HG03439 (cell line): ENCODE measurements around the gene CPM.

Source experiments
- ATAC-seq: cut with Tn5 transposase; IDR thresholded peaks from one replicate; pipeline ENCODE4 v1.9.1; 2021; ENCODE audit warnings: mild to moderate bottlenecking, moderate library complexity; ENCODE audit not compliant: unreplicated experiment

Gene CPM

DNA sequence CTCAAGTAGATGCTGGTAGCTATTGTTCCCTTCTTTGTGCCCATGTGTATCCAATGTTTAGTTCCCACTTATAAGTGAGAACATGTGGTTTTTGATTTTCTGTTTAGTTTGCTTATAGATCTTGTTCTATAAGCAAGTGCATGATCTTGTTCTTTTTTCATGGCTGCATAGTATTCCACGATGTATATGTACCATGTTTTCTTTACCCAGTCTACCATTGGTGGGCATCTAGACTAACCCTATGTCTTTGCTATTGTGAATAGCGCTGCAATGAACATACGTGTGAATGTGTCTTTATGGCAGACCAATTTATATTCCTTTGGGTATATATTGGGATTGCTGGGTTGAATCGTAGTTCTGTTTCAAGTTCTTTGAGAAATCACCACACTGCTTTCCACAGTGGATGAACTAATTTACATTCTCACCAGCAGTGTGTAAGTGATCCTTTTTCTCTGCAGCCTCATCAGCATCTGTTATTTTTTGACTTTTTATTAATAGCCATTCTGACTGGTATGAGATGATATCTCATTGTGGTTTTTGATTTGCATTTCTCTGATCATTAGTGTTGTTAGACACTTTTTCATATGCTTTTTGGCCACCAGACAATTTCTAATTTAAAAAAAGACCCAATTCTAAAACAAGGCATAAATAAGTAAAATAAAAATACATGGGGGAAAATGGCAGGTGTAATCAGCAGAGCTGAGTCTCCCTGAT lies 50.6 kb downstream of the CPM start:
- ATAC-seq = no peak

DNA sequence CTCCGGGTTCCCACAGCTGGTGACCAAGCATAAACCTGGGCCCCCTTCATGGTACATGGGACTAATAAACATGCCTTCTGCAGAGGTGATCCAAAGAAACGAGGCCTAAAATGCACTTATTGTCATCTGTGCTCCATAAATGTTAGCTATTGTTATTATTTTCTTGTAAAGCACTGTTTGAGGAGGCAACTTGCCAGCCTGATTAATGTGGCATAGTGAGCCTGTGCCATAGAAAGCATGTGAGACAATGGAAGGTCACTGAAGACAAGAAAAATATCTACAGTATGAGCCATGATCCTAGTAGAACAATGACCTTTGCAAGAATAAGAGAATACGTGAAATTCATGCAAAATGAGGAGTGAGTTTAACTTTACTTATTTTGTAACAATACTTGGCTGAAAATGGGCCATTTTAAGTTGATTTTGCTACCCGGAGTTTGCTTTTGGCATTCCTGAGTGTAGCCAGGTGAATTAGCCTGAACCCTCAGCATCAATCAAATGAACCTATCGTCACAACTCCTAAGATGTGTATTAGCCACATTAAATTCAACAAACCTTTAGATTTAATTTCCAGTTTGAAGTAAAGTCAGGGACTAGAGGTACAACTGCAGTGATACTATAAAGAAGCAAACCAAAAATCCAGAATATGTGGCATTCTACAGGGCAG lies 52.2 kb downstream of the CPM start:
- no peak for ATAC-seq

DNA sequence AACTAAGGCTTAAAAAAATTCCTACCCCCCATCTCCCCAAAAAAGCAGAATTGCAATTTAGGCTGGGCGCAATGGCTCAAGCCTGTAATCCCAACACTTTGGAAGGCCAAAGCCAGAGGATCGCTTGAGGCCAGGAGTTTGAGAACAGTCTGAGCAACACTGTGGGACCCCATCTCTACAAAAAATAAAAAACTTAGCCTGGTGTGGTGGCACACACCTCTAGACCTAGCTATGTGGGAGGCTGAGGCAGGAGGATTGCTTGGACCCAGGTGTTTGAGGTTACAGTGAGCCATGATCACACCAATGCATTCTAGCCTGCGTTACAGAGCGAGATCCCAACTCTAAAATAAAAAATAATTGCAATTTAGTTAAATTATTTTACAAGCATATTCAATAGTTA lies 54.1 kb downstream of the CPM start:
- no peak for ATAC-seq

DNA sequence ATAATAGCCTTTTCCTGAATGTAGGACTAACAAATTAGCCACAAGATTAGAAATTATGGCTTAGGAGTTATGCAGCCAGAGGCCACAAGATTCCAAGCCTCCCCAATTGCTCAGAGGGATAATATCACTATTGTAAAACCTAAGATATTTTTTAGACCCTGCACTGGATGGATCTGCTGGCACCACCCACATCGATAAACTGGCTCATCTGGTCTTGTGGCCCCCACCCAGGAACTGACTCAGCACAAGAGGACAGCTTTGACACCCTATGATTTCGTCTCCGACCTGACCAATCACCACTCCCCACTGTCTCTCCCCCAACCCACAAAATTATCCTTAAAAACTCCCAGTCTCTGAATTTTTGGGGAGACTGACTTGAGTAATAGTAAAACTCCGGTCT lies 54.7 kb downstream of the CPM start:
- ATAC-seq = no peak

DNA sequence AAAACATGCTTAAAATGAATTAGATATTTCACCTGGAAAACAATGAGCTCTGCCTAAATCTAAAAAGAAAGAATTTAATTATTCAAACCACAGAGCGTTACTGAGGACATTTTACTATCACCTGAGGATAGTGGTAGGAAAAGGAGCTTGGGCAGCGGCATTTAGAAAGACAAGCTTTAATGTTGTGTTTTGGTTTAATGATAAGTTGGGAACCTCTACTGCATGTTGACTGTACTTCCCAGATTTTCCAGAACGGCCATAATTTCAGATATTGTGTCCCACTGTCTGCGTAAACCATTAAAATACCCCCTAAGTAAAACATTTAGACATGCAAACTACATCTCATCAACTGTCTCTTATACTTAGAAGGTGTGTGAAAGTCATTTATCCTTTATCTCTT lies 55.4 kb downstream of the CPM start:
- no peak for ATAC-seq

DNA sequence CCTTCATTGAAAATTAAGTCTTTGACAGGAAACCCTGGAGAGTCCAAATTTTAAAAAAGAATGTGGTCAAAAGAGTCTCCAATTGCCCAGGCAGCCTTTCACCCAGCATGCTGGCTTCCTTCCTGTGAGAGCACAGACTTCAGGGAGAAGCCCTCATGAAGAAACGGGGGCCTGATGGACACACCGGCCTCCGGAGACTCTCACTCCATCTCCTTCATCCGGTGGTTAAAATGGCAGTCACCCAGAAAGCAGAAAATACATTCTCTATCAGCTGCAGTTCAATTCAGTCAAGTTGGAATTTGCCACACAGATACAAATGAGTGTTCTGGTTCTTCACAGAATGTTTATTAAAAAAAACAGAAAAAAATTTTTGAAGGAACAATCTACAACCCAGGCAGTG lies 56.5 kb downstream of the CPM start:
- ATAC-seq = no peak

DNA sequence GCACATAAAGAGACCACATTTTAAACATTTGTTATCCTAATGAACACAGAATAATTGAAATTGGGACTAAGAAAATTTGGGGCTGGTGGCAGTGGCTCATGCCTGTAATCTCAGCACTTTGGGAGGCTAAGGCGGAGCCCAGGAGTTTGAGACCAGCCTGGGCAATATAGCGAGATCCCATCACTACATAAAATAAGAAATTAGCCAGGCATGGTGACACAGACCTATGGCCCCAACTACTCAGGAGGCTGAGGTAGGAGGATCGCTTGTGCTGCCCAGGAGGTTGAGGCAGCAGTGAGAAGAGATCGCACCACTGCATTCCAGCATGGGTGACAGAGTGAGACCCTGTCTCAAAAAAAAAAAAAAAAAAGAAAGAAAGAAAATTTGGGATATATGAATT lies 59.7 kb downstream of the CPM start:
- ATAC-seq = no peak

DNA sequence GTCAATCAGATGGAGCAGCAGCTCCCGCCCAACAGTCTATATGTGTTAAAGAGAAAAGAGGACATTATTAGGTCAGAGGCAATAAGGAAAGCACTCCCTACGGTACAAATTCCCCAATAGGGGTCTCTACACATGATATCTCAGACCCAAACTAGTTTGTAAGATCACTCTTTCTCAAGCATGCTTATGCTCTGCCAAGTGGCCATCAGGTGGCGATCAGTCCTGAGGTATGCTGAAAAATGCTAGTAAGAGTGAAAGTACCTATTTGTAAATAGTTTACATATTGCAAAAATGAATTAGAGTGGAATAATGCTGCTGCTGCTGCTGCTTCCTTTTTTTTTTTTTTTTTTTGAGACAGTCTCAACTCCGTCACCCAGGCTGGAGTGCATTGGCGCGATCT lies 61.0 kb downstream of the CPM start:
- ATAC-seq = no peak

DNA sequence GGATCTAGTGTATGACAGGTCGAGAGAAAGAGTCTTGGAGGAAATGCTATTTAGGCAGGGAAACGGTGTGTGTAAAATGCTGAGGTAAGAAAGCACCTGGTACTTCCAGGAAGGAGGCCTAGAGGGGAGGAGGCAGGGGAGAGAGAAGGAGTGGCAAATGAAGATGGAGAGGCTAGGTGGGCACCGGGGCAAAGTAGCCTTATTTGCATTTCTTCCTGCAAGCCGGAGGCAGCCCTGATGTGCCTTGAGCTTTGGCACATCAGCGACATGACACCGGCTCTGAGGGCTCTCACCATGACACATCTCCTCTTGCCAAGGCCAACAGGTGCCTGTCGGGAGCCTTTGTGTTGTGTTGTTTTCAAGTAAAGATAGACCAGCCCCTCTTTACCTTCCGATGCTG lies 61.6 kb downstream of the CPM start:
- ATAC-seq = no peak

DNA sequence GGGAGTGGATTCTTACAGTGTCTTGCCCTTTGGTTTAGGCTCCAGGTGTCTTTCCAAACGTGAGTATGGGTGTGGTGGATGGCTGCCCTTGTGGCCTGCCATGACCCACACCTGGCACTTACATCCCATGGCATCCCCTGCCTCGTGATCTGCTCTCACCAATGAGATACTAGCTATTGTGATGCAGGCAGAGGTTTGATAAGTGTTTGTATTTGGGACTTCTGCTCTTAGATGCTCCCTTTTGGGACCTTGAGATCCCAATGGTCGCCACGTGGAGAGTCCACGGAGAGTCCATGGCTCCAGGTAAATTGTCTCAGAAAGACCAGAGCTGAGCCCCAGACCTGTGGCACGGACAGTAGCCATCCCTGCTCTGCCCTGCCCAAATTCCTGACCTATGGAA lies 62.5 kb downstream of the CPM start:
- ATAC-seq = no peak

DNA sequence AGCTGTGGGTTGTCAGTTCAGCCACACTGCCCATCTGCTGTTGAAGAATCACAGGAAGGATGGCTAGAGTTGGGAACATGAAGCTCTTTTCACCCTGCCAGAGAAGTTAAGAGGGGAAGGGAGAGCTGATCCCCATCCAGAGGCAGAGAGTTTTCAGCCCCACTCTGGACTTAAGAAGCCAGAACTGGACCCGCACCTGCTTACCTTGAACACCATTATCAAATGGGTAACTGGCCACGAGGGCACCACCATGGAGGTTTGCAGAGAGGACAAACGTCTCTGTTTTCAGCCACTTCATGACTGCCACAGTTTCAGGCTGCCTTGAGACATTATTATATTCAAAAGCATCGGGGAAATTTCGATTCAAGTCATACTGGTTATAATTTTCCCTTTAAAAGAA lies 63.0 kb downstream of the CPM start:
- no peak for ATAC-seq

DNA sequence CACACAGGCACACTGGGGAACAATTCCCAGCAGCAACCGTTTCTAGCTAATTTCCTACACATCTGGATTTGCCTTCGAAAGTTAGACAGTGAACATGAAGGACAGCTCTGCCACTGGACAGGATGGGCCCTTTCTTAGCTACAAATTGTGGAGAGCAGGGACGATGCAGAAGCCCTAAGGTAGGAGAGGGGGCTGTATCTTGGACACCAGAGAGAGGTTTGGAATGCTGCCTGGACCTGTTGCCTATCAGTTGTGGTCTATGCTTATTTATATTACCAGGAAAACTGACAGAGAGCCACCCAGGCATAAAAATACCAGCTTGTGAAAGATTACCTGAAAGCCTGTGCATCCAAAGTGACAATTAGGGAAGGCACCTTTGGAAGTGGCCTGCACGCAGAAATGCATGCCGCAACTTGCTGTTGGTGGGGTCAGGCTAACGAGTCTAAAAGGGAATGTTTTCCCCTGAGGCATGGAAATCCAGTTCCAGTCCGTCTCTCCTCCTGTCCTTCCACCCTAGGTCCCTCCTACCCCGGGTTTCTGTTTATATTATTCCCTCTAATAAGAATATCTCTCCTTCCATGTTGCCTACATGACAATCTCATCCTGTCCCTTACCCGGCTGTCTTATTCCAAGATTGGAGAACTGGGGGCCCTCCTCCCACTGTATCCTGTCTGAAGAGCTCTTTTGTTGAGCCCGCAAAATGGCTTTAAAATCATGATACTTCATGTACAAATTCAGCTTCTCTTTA lies 64.8 kb downstream of the CPM start:
- no peak for ATAC-seq

DNA sequence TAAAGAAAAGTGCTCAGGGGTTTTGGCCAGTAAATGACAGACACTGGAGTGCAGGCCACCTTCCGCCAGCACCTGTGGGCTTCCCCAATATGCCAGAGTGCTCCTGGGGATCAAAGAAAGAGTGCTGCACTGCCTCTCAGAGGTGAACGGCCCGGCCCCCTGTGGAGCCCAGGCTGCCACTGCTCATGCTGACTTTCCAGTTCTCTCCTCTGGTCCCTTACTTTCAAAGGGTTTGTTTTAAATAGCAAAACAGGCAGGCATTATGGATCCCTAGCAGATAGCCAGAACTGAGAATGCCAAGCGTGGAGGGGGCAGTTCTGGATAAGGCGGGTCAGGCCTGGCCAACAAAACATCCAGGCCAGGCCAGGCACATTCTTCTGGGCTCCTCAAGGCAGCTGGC lies 65.4 kb downstream of the CPM start:
- ATAC-seq = no peak

DNA sequence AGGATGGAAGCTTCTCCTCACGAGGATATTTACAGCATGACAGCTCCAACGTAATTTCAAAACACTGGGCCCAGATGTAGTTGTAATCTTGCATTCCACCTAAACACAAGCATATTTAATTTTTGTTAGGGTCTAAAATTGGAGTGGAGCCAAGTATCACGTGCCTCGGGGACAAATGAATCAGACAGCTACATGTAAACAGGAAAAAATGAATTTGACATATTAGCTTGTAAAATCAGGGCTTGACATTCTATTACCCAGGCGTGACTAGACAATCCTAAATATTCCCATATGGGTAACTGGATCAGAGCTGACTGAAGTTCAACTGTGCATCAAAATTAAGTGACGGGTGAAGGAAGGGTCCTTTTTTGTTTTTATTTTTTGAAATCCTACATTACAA lies 66.0 kb downstream of the CPM start:
- ATAC-seq = no peak

DNA sequence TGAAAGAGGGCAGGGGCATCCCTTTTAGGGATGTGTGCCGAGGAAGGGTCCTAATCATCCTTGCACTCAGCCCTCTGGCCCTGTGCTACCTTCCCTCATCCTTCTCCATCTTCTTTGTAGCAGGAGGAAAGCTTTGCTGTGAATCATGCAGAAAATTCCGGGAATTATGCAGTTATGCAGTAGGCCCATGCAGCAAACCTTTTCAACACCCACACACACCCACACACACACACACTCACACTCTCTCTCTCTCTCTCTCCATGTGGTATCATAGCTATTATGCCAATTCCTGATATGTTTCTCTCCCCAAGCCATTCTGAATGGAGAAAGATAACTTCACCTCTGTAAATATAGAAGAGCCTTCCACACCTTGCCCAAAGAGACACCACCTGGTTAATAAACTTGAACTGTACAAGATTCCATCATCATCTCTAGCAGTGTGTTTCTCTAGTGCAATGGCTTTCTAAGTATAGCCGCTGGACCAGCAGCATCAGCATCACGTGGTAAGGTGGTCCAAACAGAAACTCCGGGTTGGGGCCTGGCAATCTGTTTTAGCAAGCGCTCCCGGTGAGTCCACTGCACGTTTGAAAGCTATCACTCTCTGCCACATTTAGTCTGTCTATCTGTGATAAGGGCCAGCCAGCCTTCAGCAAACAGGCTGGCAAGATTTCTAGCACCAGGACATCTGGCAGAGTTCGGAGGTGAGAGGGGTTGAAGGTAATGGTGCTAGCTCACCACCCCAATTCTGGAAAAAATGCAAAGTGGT lies 67.4 kb downstream of the CPM start:
- no peak for ATAC-seq

DNA sequence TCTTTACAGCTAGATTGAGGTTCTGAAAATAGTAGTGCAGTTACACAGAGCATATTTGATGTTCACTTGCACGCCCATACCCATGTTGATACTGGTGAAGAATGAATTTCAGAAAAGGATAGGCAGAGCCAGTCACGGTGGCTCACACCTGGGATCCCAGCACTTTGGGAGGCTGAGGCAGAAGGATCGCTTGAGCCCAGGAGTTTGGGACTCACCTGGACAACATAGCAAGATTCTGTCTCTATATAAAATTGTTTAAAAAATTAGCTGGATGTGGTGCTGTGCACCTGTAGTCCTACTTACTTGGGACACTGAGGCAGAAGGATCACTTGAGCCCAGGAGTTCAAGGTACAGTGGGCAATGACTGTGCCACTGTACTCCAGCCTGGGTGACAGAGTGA lies 68.4 kb downstream of the CPM start:
- no peak for ATAC-seq

DNA sequence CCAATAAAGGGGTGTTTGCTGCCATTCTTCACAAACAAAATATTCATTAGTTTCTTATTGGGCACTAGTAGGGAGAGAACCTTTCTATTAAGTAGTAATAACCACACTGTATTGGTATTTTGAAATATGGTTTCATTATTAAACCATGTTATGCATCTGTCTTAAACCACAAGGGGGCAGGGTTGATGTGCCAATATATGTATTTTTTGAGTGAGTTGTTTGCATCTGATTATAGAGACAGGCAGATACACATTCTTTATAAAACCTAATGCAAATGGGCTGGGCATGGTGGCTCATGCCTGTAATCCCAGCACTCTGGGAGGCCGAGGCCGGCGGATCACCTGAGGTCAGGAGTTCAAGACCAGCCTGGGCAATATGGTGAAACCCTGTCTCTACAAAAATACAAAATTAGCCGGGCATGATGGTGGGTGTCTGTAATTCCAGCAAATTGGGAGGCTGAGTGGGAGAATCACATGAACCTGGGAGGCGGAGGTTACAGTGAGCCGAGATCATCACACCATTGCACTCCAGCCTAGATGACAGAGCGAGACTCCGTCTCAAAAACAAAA lies 69.0 kb downstream of the CPM start:
- peak; percentile 63 for ATAC-seq

DNA sequence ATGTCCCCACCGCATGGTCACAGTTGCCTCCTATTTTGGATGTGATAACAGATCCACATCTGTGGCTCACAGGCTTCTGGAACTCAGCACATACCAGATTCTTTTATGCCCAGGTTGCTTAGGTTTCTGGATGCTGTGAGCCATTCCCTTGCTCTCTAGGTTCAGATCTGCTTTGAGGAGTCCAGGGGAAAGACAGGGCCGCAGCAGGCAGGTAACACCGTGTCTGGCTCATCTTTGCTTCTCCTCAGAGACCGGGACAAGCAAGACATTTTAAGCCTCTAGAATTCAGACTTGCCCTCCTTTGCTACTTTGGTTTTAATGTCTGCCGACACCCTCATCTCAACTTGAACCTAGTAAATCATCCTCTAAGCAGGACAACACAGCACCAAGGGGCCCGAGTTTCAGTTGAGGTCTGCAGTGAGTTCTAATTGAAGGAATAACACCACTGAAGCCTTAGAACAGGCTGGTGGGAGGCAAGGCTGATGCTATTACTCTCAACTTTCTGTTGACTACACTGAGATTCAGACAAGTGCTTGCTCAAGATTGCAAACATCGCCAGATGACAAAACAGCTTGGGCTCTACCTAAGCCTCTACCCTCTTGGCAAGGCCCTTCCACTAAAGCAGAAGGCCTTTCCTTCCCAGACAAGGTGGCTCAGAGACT lies 69.7 kb downstream of the CPM start:
- no peak for ATAC-seq

DNA sequence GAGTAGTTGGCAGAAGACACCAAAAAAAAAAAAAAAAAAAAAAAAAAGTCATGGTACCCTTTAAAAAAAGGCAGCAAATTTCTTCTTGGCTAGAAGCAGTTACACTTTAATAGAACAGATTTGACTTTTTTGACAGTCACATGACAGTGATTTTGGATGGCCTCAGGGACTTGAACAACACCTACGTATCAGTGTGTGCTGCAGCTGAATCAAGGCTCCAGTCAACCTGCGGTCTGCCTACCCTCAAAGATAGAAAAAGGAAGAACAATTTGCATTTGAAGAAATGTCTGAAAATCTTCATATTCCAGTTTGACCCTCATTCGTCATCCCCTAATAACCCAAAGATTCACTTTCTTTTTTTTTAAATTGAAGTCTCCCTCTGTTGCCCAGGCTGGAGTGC lies 71.1 kb downstream of the CPM start:
- no peak for ATAC-seq

DNA sequence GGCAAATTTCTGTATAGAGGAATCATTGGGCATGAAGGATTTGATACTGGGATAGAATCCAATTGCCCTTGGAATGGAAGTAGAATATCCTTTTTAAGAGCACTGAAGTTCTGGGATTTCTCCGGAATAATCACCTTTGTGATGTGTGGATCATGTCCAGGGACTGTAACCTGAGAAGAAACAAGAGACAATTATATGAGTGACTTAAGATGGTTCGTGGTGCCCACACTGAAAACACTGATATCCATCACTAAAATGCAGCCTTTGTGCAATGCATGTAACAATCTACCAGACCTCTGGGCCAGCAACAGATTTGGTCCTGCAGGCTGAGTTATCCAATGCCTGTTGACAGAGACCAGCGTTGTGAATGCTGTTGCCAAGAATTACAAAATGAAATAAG lies 76.5 kb downstream of the CPM start:
- ATAC-seq = no peak

DNA sequence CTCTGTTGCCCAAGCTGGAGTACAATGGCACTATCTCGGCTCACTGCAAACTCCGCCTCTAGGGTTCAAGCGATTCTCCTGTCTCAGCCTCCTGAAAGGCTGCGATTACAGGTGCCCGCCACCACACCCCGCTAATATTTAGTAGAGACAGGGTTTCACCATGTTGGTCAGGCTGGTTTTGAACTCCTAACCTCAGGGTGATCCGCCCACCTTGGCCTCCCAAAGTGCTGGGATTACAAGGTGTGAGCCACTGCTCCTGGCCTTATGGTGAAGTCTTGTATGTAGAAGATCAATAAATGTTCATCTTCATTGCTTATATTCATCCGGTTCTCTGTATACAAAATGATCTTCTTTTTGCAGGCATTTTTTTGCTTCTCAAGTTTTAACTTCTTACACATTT lies 77.2 kb downstream of the CPM start:
- no peak for ATAC-seq
